Aortic smooth muscle cell (primary cell): ENCODE measurements around the gene RAX2. TPM values are rescaled to one million over a fixed set of nuclear protein-coding genes. Genes with fewer than 3 reads are reported as not detected.

Experiments
- total RNA-seq: library from RNA; depleted of rRNA; stranded (reverse); fragments of >200 nt; gene quantifications from 2 replicates; pipeline ENCODE4 v1.2.3, GENCODE V29; 2014

Gene RAX2
- total RNA-seq, result not detected in 2 replicates

GRCh38 chr19:3771906-3772455 is at the start of gene RAX2:
TSS of gene RAX2 (minus strand) at chr19:3772228. CDS start at chr19:3771742, 486 bp downstream.

GRCh38 chr19:3785938-3786824 is 14.2 kb upstream of the RAX2 start, which contains the start of gene MATK:
TSS of gene MATK (minus strand) at chr19:3786381. CDS start at chr19:3785135, 1,246 bp downstream.

GRCh38 chr19:3762501-3763459 is 9.2 kb downstream of the RAX2 start, which contains the start of gene MRPL54:
TSS of gene MRPL54 (plus strand) at chr19:3762682. CDS start at chr19:3762701, 19 bp downstream.

GRCh38 chr19:3761382-3762129 is 10.5 kb downstream of the RAX2 start, which contains the start of gene APBA3:
TSS of gene APBA3 (minus strand) at chr19:3761692. CDS start at chr19:3760264, 1,428 bp downstream.

Other genes with a start within 250 kb of the RAX2 start
- not detected in 2 replicates for gene TEKTIP1, start 233.1 kb downstream of the RAX2 start, total RNA-seq
- gene MFSD12, start 214.6 kb downstream of the RAX2 start, total RNA-seq, result 86.3 and 130 TPM in 2 replicates
- 84.4 and 98.6 TPM in 2 replicates for gene HMG20B, start 199.3 kb downstream of the RAX2 start, total RNA-seq
- under 0.01 and 0.06 TPM in 2 replicates for gene GIPC3, start 186.8 kb downstream of the RAX2 start, total RNA-seq
- 4.0 and 6.3 TPM in 2 replicates for gene TBXA2R, start 165.4 kb downstream of the RAX2 start, total RNA-seq
- gene CACTIN, start 145.4 kb downstream of the RAX2 start, total RNA-seq, result 18.2 and 24.6 TPM in 2 replicates
- gene PIP5K1C, start 71.8 kb downstream of the RAX2 start, total RNA-seq, result 21.8 and 26.9 TPM in 2 replicates
- not detected in 2 replicates for gene TJP3, start 63.8 kb downstream of the RAX2 start, total RNA-seq
- gene APBA3, start 10.5 kb downstream of the RAX2 start, total RNA-seq, result 10.6 and 12.2 TPM in 2 replicates
- 48.9 and 52.3 TPM in 2 replicates for gene MRPL54, start 9.5 kb downstream of the RAX2 start, total RNA-seq
- gene MATK, start 14.2 kb upstream of the RAX2 start, total RNA-seq, result not detected in 2 replicates
- not detected in 2 replicates for gene ZFR2, start 96.8 kb upstream of the RAX2 start, total RNA-seq
- gene ATCAY, start 108.5 kb upstream of the RAX2 start, total RNA-seq, result not detected in 2 replicates
- not detected in 2 replicates for gene NMRK2, start 160.8 kb upstream of the RAX2 start, total RNA-seq
- gene DAPK3, start 198.9 kb upstream of the RAX2 start, total RNA-seq, result 124 and 128 TPM in 2 replicates
- gene EEF2, start 213.2 kb upstream of the RAX2 start, total RNA-seq, result 2,339 and 2,659 TPM in 2 replicates
- gene PIAS4, start 235.5 kb upstream of the RAX2 start, total RNA-seq, result 15.8 and 17.7 TPM in 2 replicates